GM12878 (cell line): ENCODE results near the gene ACAP2. TPM values are rescaled to one million over a fixed set of nuclear protein-coding genes. Genes with fewer than 3 reads are reported as not detected.

ENCODE experiments used
- ATF7 ChIP-seq: fragments of 450-650 bp; IDR thresholded peaks from 2 replicates; pipeline ENCODE4 v1.6.1; 2016; ENCODE audit warnings: low read depth, mild to moderate bottlenecking
- BMI1 ChIP-seq: fragments of 450-650 bp; IDR thresholded peaks from 2 replicates; pipeline ENCODE4 v1.6.1; 2016; ENCODE audit warnings: mild to moderate bottlenecking, moderate library complexity, borderline replicate concordance
- ESRRA ChIP-seq: IDR thresholded peaks from 2 replicates; pipeline ENCODE4 v1.6.1; 2012; ENCODE audit warnings: mild to moderate bottlenecking, low read length, improper control_type of control experiment
- HDAC2 ChIP-seq: fragments of 200-600 bp; sonication (generic); IDR thresholded peaks from 2 replicates; pipeline ENCODE4 v1.6.1; 2017
- IKZF2 ChIP-seq, 2 experiments: fragments of 450-650 bp; IDR thresholded peaks; 2 replicates each; pipeline ENCODE4 v1.6.1; 2017; ENCODE audit warnings: mild to moderate bottlenecking in 2 of 2, moderate library complexity in 2 of 2
- LARP7 ChIP-seq: fragments of 450-650 bp; IDR thresholded peaks from 2 replicates; pipeline ENCODE4 v1.6.1; 2017; ENCODE audit warnings: mild to moderate bottlenecking
- MEF2B ChIP-seq: fragments of 450-650 bp; IDR thresholded peaks from 2 replicates; pipeline ENCODE4 v1.6.1; 2018; ENCODE audit warnings: mild to moderate bottlenecking, moderate library complexity; ENCODE audit not compliant: partially characterized antibody, poor library complexity, severe bottlenecking
- NFYA ChIP-seq: IDR thresholded peaks from 2 replicates; pipeline ENCODE4 v1.6.1; 2011; ENCODE audit warnings: low read depth, mild to moderate bottlenecking, low read length, improper control_type of control experiment, borderline replicate concordance
- NR2C2 ChIP-seq: IDR thresholded peaks from 2 replicates; pipeline ENCODE4 v1.6.1; 2011; ENCODE audit warnings: borderline replicate concordance, low read depth; ENCODE audit not compliant: control insufficient read depth, insufficient read length
- NRF1 ChIP-seq: conservative IDR thresholded peaks from 2 replicates; pipeline ENCODE4 v1.6.1; 2011; ENCODE audit warnings: mild to moderate bottlenecking, low read depth, low read length, improper control_type of control experiment
- POLR2AphosphoS5 ChIP-seq: IDR thresholded peaks from 2 replicates; pipeline ENCODE4 v1.6.1; 2011; ENCODE audit warnings: mild to moderate bottlenecking, low read length, inconsistent platforms
- RFX5 ChIP-seq: IDR thresholded peaks from 2 replicates; pipeline ENCODE4 v1.6.1; 2011; ENCODE audit warnings: low read depth, low read length, improper control_type of control experiment
- RUNX3 ChIP-seq: IDR thresholded peaks from 2 replicates; pipeline ENCODE4 v1.6.1; 2012; ENCODE audit warnings: low read length, inconsistent platforms
- SIX5 ChIP-seq: IDR thresholded peaks from 2 replicates; pipeline ENCODE4 v1.6.1; 2011; ENCODE audit warnings: mild to moderate bottlenecking, low read depth, low read length, moderate library complexity; ENCODE audit not compliant: severe bottlenecking
- TCF12 ChIP-seq: IDR thresholded peaks from 2 replicates; pipeline ENCODE4 v1.6.1; 2011; ENCODE audit warnings: low read depth, mild to moderate bottlenecking, low read length
- ZNF24 ChIP-seq: fragments of 450-650 bp; IDR thresholded peaks from 2 replicates; pipeline ENCODE4 v1.6.1; 2017; ENCODE audit warnings: antibody characterized with exemption, mild to moderate bottlenecking
- ZNF384 ChIP-seq: IDR thresholded peaks from 2 replicates; pipeline ENCODE4 v1.6.1; 2012; ENCODE audit warnings: low read depth, mild to moderate bottlenecking, low read length, improper control_type of control experiment, borderline replicate concordance
- polyA plus RNA-seq, 11 experiments: library from polyadenylated mRNA; depleted of rRNA in 4 of 11; unstranded in 6 of 11; stranded (reverse) in 5 of 11; fragments of >200 nt; fragmentation: Nextera tagmentation in 4 of 11; fragmentation: Illumina TruSeq in 1 of 11; extraction: Ambion mirVana in 4 of 11; extraction: Trizol in 1 of 11; gene quantifications; 1 replicate in 1 of 11; 2 replicates in 10 of 11; pipeline versions ENCODE4 v1.2.1 to v1.2.3, GENCODE V29; 2011 to 2016; ENCODE audit warnings: inconsistent platforms in 2 of 11, missing spikeins in 2 of 11, low read depth in 1 of 11
- total RNA-seq, 4 experiments: library from RNA; depleted of rRNA in 3 of 4; stranded (reverse); fragments of >200 nt in 3 of 4; fragmentation: Illumina TruSeq in 1 of 4; extraction: Trizol in 1 of 4; gene quantifications; 2 replicates each; pipeline versions ENCODE4 v1.2.1 to v1.2.3, GENCODE V29; 2013 to 2021
- TF ChIP-seq, protein P1 (sequence below): IDR thresholded peaks from 2 replicates; pipeline ENCODE4 v1.6.1; 2011; ENCODE audit warnings: borderline replicate concordance, low read depth, mild to moderate bottlenecking, moderate library complexity, low read length; ENCODE audit not compliant: insufficient read depth, poor library complexity, severe bottlenecking
- TF ChIP-seq, protein P2 (sequence below): fragments of 450-650 bp; conservative IDR thresholded peaks from 2 replicates; pipeline ENCODE4 v1.6.1; 2017; ENCODE audit warnings: mild to moderate bottlenecking, moderate library complexity
- TF ChIP-seq, protein P3 (sequence below): IDR thresholded peaks from 2 replicates; pipeline ENCODE4 v1.6.1; 2012; ENCODE audit warnings: low read depth, low read length, improper control_type of control experiment
- TF ChIP-seq, protein P4 (sequence below): IDR thresholded peaks from 2 replicates; pipeline ENCODE4 v1.6.1; 2011; ENCODE audit warnings: borderline replicate concordance, low read depth, mild to moderate bottlenecking, moderate library complexity, mixed read lengths, low read length; ENCODE audit not compliant: insufficient read depth; ENCODE audit errors: extremely low read length
- TF ChIP-seq, protein P5 (sequence below): fragments of 450-650 bp; IDR thresholded peaks from 2 replicates; pipeline ENCODE4 v1.6.1; 2018; ENCODE audit warnings: borderline replicate concordance, mild to moderate bottlenecking; ENCODE audit not compliant: partially characterized antibody

The ACAP2 gene
- total and polyA plus RNA-seq, 10 of the 15 experiments (the other 5 are each of a cell fraction or from before 2014, with no cell fraction given): 7.1 to 53.8 (median 35.7) TPM

DNA sequence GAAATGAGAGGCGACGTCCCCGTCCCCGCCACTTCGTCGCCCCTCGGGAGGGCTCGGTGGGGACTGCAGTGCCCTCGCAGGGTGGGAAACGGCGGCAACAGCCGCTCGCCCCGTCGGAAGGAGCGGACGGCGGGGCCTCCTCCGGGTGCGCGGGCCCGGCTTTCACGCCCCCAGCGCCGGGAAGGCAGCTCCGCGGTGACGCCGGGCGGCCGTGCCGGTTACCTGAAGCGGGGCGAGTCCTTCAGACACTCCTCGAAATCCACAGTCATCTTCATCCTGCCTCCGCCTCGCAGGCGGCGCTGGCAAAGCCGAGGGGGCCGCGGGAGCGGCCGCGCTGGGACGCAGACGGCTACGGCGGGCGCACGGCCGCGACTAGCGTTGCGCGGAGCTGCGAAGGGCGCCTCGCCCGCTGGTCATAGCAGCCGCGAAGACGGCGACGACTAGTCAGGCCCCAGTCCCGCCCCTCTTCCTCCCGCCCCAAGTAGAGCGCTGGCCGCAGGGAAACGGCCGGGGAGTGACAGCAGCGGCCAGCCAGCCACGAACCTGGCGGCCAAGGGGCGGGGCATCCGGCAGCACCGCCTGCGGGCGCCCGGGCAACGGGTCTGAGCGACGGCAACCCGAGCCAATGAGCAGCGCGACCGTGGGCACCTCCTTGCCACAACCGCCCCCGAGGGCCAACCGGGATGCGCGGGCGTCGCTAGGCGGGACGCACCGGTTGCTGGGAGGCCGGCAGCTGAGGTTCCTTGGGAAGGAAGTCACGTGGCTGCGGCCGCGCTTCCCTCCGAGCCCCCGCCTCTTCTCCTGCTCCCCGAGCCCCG lies at the start of gene ACAP2 (continued):
- TF ChIP-seq ZNF24 (0 out of 2 replicates have a peak, but pooled peaks have one; percentile 7), NR2C2 (no peak), RUNX3 (peak; percentile 60; the same call in 1 of the 2 replicates), BMI1 (peak; percentile 100), TCF12 (peak; percentile 65; the same call in 1 of the 2 replicates), ATF7 (no peak), ESRRA (no peak), MEF2B (peak; percentile 90), IKZF2 (IDR thresholded peaks at IDR 0.05) (peak in 1 of 2 experiments; percentile 55; a peak in 2 of 4 replicates), LARP7 (peak; percentile 89), NFYA (peak; percentile 83), RFX5 (peak; percentile 67), SIX5 (peak; percentile 34), POLR2AphosphoS5 (peak; percentile 96), HDAC2 (no peak; the same call in 1 of the 2 replicates), NRF1 (peak; percentile 23; the same call in 1 of the 2 replicates), ZNF384 (no peak)
- TF ChIP-seq, protein P1, sequence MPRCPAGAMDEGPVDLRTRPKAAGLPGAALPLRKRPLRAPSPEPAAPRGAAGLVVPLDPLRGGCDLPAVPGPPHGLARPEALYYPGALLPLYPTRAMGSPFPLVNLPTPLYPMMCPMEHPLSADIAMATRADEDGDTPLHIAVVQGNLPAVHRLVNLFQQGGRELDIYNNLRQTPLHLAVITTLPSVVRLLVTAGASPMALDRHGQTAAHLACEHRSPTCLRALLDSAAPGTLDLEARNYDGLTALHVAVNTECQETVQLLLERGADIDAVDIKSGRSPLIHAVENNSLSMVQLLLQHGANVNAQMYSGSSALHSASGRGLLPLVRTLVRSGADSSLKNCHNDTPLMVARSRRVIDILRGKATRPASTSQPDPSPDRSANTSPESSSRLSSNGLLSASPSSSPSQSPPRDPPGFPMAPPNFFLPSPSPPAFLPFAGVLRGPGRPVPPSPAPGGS: peak; percentile 23
- TF ChIP-seq, protein P2, sequence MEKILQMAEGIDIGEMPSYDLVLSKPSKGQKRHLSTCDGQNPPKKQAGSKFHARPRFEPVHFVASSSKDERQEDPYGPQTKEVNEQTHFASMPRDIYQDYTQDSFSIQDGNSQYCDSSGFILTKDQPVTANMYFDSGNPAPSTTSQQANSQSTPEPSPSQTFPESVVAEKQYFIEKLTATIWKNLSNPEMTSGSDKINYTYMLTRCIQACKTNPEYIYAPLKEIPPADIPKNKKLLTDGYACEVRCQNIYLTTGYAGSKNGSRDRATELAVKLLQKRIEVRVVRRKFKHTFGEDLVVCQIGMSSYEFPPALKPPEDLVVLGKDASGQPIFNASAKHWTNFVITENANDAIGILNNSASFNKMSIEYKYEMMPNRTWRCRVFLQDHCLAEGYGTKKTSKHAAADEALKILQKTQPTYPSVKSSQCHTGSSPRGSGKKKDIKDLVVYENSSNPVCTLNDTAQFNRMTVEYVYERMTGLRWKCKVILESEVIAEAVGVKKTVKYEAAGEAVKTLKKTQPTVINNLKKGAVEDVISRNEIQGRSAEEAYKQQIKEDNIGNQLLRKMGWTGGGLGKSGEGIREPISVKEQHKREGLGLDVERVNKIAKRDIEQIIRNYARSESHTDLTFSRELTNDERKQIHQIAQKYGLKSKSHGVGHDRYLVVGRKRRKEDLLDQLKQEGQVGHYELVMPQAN: peak; percentile 82
- TF ChIP-seq, protein P3, sequence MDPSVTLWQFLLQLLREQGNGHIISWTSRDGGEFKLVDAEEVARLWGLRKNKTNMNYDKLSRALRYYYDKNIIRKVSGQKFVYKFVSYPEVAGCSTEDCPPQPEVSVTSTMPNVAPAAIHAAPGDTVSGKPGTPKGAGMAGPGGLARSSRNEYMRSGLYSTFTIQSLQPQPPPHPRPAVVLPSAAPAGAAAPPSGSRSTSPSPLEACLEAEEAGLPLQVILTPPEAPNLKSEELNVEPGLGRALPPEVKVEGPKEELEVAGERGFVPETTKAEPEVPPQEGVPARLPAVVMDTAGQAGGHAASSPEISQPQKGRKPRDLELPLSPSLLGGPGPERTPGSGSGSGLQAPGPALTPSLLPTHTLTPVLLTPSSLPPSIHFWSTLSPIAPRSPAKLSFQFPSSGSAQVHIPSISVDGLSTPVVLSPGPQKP: no peak
- TF ChIP-seq, protein P4, sequence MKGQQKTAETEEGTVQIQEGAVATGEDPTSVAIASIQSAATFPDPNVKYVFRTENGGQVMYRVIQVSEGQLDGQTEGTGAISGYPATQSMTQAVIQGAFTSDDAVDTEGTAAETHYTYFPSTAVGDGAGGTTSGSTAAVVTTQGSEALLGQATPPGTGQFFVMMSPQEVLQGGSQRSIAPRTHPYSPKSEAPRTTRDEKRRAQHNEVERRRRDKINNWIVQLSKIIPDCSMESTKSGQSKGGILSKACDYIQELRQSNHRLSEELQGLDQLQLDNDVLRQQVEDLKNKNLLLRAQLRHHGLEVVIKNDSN: peak; percentile 92
- TF ChIP-seq, protein P5, sequence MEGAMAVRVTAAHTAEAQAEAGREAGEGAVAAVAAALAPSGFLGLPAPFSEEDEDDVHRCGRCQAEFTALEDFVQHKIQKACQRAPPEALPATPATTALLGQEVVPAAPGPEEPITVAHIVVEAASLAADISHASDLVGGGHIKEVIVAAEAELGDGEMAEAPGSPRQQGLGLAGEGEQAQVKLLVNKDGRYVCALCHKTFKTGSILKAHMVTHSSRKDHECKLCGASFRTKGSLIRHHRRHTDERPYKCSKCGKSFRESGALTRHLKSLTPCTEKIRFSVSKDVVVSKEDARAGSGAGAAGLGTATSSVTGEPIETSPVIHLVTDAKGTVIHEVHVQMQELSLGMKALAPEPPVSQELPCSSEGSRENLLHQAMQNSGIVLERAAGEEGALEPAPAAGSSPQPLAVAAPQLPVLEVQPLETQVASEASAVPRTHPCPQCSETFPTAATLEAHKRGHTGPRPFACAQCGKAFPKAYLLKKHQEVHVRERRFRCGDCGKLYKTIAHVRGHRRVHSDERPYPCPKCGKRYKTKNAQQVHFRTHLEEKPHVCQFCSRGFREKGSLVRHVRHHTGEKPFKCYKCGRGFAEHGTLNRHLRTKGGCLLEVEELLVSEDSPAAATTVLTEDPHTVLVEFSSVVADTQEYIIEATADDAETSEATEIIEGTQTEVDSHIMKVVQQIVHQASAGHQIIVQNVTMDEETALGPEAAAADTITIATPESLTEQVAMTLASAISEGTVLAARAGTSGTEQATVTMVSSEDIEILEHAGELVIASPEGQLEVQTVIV: peak; percentile 73
